T-helper 17 cell (primary cell): ENCODE results near the gene SUPT16H. TPM values are rescaled to one million over a fixed set of nuclear protein-coding genes. Genes with fewer than 3 reads are reported as not detected.

Experiments
- ATAC-seq: fragments of 150-1000 bp; cut with Tn5 transposase; 2 replicates; pipeline ENCODE4 v1.10.0; 2021; ENCODE audit warnings: mild to moderate bottlenecking, moderate library complexity
- DNase-seq, 3 donors: peaks; one replicate each; pipeline versions ENCODE4 v3.0.0 to v3.0.0-alpha.2; 2020 to 2021
- H3K9me3 ChIP-seq: one replicate; pipeline ENCODE4 v1.7.0; 2013; ENCODE audit warnings: low read length, mild to moderate bottlenecking; ENCODE audit not compliant: control insufficient read depth, poor library complexity, severe bottlenecking
- H3K27ac Mint-ChIP-seq: one replicate; pipeline ENCODE4 v1.8.0; 2022; ENCODE audit warnings: mild to moderate bottlenecking, moderate library complexity, mixed read lengths
- H3K27me3 Mint-ChIP-seq: one replicate; pipeline ENCODE4 v1.8.0; 2022; ENCODE audit warnings: mixed read lengths
- H3K36me3 Mint-ChIP-seq: one replicate; pipeline ENCODE4 v1.8.0; 2022; ENCODE audit warnings: low read depth, mixed read lengths
- H3K4me1 Mint-ChIP-seq: one replicate; pipeline ENCODE4 v1.8.0; 2022; ENCODE audit warnings: mild to moderate bottlenecking, mixed read lengths
- H3K4me3 Mint-ChIP-seq: one replicate; pipeline ENCODE4 v1.8.0; 2022; ENCODE audit warnings: mild to moderate bottlenecking, moderate library complexity, mixed read lengths
- total RNA-seq, 4 donors: library from RNA in 2 of 4; stranded (reverse) in 2 of 4; gene quantifications; one replicate each; pipeline ENCODE4 v1.2.3 and lab custom pipeline; 2022 to 2026

SUPT16H gene
- 10 to 100 TPM; 47.5 to 50.7 TPM for total RNA-seq
- 107 to 235 reads per million in 2 donors for total RNA-seq (lab: John Stamatoyannopoulos, UW)

DNA sequence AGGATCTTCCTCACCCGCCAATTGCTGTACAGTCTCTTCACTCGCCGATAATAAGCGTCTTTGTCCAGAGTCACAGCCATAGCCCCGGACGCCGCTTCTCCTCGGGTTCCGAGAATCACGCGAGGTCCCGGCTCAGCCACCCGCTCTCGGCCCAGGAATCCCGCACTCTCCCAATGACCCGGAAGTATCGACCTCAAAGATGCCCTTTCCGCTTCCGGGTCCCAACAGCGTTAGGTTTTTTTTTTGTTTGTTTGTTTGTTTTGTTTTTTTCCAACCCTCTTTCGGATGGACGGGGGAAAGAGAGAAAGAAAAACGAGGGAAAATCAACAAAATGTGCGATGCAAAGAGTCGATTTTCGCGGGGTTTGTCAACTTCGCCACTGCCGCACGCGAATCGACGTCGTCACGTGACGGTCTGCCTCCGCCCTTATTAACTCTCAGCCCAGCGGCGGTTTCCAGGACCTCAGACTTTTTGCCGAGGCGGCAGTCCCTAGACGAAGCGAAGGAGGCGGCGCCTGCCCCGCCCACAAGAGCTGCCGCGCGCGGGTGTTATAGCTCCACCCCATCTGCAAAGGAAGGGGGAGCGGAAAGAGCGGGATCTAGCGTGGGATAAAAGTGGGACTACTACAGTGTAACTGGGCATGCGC lies at the start of gene SUPT16H:
Gene SUPT16H, minus strand, starts transcription at position 172 of the 646 bp plus-strand sequence. Its CDS starts 92 bp downstream, at position 80.
- H3K4me3 Mint-ChIP-seq = peak within 1 kb of the TSS; percentile 99
- ATAC-seq (peak; percentile 95), DNase-seq (peak; percentile 90 to 91 (median 91))
- H3K4me1 Mint-ChIP-seq = peaks cover 30% of the 10 kb centered on the region
- no peaks in the 10 kb centered on the region for H3K27me3 Mint-ChIP-seq
- peaks cover 7% of the 10 kb centered on the region for H3K36me3 Mint-ChIP-seq
- H3K9me3 ChIP-seq = no peaks in the 10 kb centered on the region
- H3K27ac Mint-ChIP-seq = peak within 1 kb of the TSS; percentile 99

DNA sequence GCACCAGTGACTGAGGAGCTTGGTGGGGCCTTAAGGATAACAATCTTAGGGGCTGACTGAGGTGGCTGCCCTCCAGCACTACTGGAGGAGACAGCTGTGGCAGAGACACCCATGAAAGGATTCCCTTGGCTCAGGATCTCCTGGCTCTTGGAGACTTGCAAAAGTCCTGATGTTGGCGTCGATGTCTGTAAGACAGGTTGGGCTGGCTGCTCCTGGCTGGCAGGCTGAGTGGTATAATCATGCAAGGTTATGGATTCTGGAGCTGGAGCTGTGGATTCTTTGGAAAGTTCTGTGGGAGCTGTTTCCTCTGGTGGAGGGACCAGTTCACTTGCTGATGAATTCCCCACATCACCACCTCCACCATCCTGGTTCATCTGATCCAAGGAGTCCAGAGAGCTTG lies 47.3 kb upstream of the SUPT16H start:
- no peak overlapping the region for H3K27ac Mint-ChIP-seq
- peaks cover 25% of the 10 kb centered on the region for H3K4me1 Mint-ChIP-seq
- ATAC-seq (no peak), DNase-seq (no peak)
- H3K36me3 Mint-ChIP-seq = peaks cover 12% of the 10 kb centered on the region
- no peak overlapping the region for H3K4me3 Mint-ChIP-seq
- H3K9me3 ChIP-seq = no peaks in the 10 kb centered on the region
- H3K27me3 Mint-ChIP-seq = no peaks in the 10 kb centered on the region

DNA sequence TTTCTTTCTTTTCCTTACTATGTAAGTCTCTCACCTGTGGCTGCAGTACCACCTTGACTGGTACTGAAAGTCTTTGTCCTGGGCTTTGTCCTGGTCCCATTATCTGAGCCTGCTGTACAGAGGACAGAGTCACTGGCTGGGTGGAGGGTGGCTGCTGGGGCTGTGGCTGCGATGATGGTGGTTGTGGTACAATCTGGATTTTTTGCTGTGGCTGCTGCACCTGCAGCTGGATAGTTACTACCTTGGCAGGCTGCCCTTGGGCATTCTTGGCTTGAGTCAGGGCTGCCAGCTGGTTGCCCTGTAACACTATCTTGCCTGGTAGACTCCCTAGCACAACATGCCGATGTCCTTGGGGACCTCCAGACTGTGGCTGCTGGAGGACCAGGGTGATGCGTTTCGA lies 45.1 kb upstream of the SUPT16H start:
- Mint-ChIP-seq H3K4me3 (peak overlapping the region; percentile 21), H3K27ac (no peak overlapping the region), H3K27me3 (no peaks in the 10 kb centered on the region), H3K4me1 (peaks cover 11% of the 10 kb centered on the region), H3K36me3 (peaks cover 7% of the 10 kb centered on the region)
- no peak for ATAC-seq
- no peaks in the 10 kb centered on the region for H3K9me3 ChIP-seq
- no peak for DNase-seq

DNA sequence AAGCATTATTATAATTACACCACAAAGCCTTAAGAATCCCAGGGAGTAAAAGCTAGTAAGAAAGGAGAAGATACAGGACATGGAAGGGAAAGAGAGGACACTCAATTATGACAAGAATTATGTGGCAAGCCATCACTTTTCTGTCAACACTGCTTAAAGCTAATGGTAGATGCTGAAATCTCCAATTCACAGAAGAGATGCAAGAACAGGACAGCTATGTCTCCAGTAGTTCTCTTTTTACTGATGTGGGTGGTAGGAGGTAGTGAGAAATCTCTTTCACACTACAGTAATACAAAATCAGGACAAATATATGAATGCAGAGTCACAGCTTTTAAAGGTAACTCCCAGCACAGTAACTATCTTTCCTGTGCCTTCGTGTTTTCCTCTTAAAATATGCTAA lies 42.9 kb upstream of the SUPT16H start:
- Mint-ChIP-seq H3K36me3 (peaks cover 8% of the 10 kb centered on the region), H3K27ac (no peak overlapping the region), H3K27me3 (no peaks in the 10 kb centered on the region), H3K4me1 (peaks cover 2% of the 10 kb centered on the region), H3K4me3 (no peak overlapping the region)
- DNase-seq (no peak), ATAC-seq (no peak)
- H3K9me3 ChIP-seq = no peaks in the 10 kb centered on the region

DNA sequence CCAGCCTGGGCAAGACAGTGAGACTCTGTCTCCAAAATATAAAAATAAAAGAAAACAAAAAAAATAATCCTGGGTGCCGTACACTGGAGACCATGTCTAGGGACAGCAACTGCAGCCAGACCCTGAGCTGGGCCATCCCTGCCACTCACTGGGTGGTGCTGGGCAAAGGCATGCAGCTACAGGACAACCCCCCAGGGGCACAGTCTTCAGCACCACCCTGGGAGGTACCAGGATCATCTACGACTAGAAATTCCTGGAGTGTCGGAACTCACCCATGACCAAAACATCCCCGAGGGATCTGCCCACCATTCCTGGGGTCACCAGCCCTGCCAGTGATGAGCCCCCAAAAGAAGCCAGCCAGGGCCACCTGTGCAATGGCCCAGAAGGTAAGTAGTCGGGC lies 35.7 kb upstream of the SUPT16H start:
- H3K4me1 Mint-ChIP-seq = peaks cover 3% of the 10 kb centered on the region
- peaks cover 3% of the 10 kb centered on the region for H3K36me3 Mint-ChIP-seq
- ATAC-seq (no peak), DNase-seq (no peak)
- no peaks in the 10 kb centered on the region for H3K9me3 ChIP-seq
- H3K27me3 Mint-ChIP-seq = no peaks in the 10 kb centered on the region
- H3K27ac Mint-ChIP-seq = peak overlapping the region; percentile 37
- no peak overlapping the region for H3K4me3 Mint-ChIP-seq

DNA sequence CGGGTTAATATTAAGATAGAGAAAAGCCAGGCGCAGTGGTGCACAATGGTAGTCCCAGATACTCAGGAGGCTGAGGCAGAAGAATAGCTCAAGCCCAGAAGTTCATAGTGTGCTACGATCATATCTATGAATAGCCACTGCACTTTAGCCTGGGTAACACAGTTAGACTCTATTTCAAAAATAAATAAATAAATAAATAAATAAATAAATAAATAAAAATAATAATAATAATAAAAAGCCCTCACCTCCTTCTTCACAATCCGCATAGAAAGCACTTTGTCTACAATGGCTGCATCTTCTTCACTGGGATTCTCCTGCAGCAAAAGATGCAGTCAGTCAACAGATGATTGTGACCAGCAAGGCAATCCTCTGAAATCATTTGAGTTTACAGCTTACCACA lies 31.5 kb upstream of the SUPT16H start:
- Mint-ChIP-seq H3K4me1 (peaks cover 3% of the 10 kb centered on the region), H3K27ac (no peak overlapping the region), H3K36me3 (peaks cover 8% of the 10 kb centered on the region), H3K4me3 (no peak overlapping the region), H3K27me3 (no peaks in the 10 kb centered on the region)
- no peaks in the 10 kb centered on the region for H3K9me3 ChIP-seq
- ATAC-seq = no peak
- no peak for DNase-seq

DNA sequence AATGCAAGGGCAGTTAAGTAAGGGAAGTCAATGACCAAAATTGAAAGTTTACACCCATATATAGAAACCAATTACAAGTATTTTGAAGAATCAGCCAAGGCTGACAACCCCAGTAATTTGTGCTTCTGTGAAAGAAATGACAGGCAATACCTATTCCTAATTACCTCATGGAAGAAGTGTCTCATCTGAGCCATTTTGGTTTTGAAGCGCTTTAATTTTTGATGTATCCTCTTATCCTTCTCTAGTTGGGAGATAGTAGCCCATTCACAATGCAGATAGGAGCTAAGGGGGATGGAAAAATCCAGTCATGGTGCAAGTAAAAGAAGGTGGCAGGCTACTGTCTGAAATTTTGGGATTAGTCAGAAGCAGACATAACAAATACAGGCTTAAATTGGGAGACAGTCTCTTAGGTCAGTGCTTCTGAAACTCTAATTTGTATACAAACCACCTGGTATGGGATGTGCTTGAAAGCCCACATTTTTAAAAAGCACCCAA lies 30.4 kb upstream of the SUPT16H start:
- no peaks in the 10 kb centered on the region for H3K9me3 ChIP-seq
- DNase-seq (no peak), ATAC-seq (no peak)
- H3K4me1 Mint-ChIP-seq = peaks cover under 1% of the 10 kb centered on the region
- peaks cover 8% of the 10 kb centered on the region for H3K36me3 Mint-ChIP-seq
- no peaks in the 10 kb centered on the region for H3K27me3 Mint-ChIP-seq
- H3K27ac Mint-ChIP-seq = no peak overlapping the region
- no peak overlapping the region for H3K4me3 Mint-ChIP-seq

DNA sequence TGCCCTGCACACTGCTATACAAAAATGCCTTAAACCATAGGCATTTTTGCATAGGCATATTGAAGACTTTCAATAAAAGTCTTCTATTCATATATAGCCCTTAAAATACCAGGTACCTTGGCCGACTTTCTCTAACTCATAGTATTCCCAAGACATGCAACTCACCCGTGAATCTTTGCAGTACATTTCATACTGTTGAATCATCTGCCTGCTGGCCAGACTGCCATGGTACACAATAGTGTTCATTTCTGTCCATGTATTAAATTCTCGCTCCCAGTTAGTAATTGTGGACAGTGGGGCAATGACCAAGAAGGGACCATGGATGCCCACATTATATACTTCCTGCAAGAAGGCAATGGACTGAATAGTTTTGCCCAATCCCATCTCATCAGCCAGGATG lies 24.3 kb upstream of the SUPT16H start:
- no peaks in the 10 kb centered on the region for H3K9me3 ChIP-seq
- H3K27me3 Mint-ChIP-seq = no peaks in the 10 kb centered on the region
- H3K4me3 Mint-ChIP-seq = no peak overlapping the region
- H3K27ac Mint-ChIP-seq = peak overlapping the region; percentile 29
- H3K36me3 Mint-ChIP-seq = peaks cover 7% of the 10 kb centered on the region
- ATAC-seq = no peak
- peaks cover 2% of the 10 kb centered on the region for H3K4me1 Mint-ChIP-seq
- DNase-seq = no peak

DNA sequence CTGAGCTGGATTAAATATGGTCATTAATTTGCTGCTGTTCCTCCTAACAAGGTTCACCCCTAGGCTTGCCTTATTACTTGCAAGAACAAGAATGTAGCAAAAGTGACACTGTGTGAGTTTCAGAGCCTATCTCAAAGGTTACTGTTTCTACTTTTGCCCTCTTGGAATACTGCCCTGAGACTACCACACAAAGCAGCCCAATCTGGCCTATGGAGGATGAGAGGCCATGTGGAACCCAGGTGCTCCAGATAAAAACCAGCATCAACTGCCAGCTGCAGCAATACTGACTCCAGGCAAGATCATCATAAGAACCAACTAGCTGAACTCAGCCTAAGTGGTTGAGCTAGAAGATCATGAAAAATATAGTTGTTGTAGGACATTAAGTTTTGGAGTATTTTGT lies 22.4 kb upstream of the SUPT16H start:
- Mint-ChIP-seq H3K4me1 (peaks cover 2% of the 10 kb centered on the region), H3K36me3 (peaks cover 4% of the 10 kb centered on the region), H3K27ac (no peak overlapping the region), H3K4me3 (no peak overlapping the region), H3K27me3 (no peaks in the 10 kb centered on the region)
- ATAC-seq = no peak
- DNase-seq = no peak
- H3K9me3 ChIP-seq = no peaks in the 10 kb centered on the region

DNA sequence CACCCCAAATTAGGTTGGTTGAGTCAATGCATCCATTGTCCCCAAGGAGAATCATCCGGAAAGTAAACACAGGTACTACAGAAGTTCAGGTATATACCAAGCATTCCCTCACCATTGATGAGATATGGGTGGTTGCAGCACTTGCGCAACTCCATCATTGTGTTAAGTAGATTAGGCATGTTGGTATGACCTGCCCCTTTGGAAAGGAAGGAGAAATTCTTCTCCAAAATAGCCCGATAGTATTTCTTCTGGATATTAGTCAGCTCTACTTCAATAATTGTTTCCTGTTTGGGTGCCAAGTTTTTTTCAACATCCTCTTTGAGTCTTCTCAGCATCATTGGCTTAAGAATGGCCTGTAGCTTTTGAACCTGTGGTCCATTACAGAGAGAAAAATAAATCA lies 21.3 kb upstream of the SUPT16H start:
- Mint-ChIP-seq H3K27me3 (no peaks in the 10 kb centered on the region), H3K4me3 (no peak overlapping the region), H3K4me1 (peaks cover 2% of the 10 kb centered on the region), H3K36me3 (peaks cover 4% of the 10 kb centered on the region), H3K27ac (no peak overlapping the region)
- DNase-seq (no peak), ATAC-seq (no peak)
- no peaks in the 10 kb centered on the region for H3K9me3 ChIP-seq

DNA sequence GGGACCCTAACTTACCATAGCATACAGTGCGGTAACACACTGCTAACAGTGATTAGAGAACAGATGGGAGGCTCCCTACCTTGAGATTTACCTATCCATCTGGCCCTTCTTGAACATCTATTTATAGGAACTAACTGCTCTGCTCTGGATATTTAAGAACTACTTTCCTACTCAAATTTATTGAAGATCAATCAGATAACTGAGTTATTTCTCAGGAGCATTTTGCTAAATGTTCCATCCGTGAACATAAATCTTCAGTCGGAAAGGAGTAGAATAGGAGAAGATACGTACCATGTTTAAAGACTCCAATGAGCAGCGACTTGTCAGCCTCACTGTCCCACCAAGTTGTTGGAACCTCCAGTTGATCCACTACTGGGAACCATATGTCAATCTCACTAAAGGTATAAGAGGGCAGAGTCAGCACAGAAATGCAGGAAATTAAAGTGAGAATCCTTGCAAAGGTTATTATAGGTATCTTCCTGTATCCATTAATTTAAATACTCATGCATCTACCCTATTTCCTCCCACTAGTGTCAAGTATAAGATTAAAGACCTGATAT lies 15.6 kb upstream of the SUPT16H start:
- Mint-ChIP-seq H3K27me3 (no peaks in the 10 kb centered on the region), H3K4me3 (no peak overlapping the region), H3K36me3 (peaks cover 4% of the 10 kb centered on the region), H3K4me1 (no peaks in the 10 kb centered on the region), H3K27ac (no peak overlapping the region)
- no peaks in the 10 kb centered on the region for H3K9me3 ChIP-seq
- ATAC-seq = no peak
- no peak for DNase-seq

DNA sequence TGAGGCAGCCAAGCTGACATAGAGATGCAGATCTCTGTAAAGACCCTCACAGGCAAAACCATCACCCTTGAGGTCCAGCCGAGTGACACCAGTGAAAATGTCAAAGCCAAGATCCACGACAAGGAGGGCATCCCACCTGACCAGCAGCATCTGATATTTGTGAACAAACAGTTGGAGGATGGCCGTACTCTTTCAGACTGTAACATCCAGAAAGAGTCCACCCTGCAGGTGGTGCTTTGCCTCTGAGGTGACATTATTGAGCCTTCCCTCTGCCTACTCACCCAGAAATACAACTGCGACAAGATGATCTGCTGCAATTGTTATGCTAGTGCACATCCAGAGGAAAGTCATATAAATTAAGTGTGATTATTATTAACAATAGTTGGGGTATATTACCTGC lies 15.1 kb upstream of the SUPT16H start:
- peaks cover 8% of the 10 kb centered on the region for H3K36me3 Mint-ChIP-seq
- DNase-seq = no peak
- H3K27me3 Mint-ChIP-seq = no peaks in the 10 kb centered on the region
- no peak overlapping the region for H3K27ac Mint-ChIP-seq
- H3K4me1 Mint-ChIP-seq = no peaks in the 10 kb centered on the region
- no peak for ATAC-seq
- H3K4me3 Mint-ChIP-seq = no peak overlapping the region
- no peaks in the 10 kb centered on the region for H3K9me3 ChIP-seq

DNA sequence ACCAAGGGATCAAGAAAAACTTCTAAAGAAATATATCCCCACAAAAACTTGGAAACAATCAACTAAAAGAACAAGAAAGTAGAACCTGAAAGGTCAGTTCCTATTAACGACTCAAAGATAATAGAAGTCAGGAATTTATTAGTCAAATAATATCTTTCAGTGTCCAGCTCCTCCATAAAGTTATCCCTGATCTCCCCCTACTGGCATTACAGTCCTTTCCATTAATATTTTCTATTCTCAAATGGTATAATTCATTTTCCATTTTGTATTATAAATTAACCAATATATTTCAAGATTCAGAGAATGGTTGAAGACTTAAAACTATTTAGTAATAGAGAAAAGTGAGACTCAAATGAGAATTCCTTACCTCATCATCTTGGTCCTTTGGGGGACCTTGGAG lies 11.6 kb upstream of the SUPT16H start:
- H3K9me3 ChIP-seq = no peaks in the 10 kb centered on the region
- Mint-ChIP-seq H3K4me1 (no peaks in the 10 kb centered on the region), H3K36me3 (peaks cover 19% of the 10 kb centered on the region), H3K27me3 (no peaks in the 10 kb centered on the region), H3K4me3 (no peak overlapping the region), H3K27ac (no peak overlapping the region)
- ATAC-seq (no peak), DNase-seq (no peak)
